Thyroid gland (tissue), 4 donors: ENCODE data around the gene IRGC. TPM values are rescaled to one million over a fixed set of nuclear protein-coding genes. Genes with fewer than 3 reads are reported as not detected.

Source experiments
- DNase-seq, 2 donors: peaks; one replicate each; pipeline ENCODE4 v3.0.0-alpha.2; 2019
- H3K27ac ChIP-seq, 3 donors: fragments of 200-600 bp; sonication (generic); 1 replicate in 2 of 3; 2 replicates in 1 of 3; pipeline ENCODE4 v1.5.1; 2016 to 2019; ENCODE audit warnings: mild to moderate bottlenecking in 1 of 3, moderate library complexity in 1 of 3
- H3K27me3 ChIP-seq: fragments of 200-600 bp; sonication (generic); one replicate; pipeline ENCODE4 v1.5.1; 2019
- H3K36me3 ChIP-seq, 2 donors: fragments of 200-600 bp; sonication (generic); one replicate each; pipeline ENCODE4 v1.5.1; 2016 to 2019
- H3K4me1 ChIP-seq, 2 donors: fragments of 200-600 bp; sonication (generic); one replicate each; pipeline ENCODE4 v1.5.1; 2017 to 2019
- H3K4me3 ChIP-seq, 3 donors: fragments of 200-600 bp; sonication (generic); replicated peaks in 1 of 3; 1 replicate in 2 of 3; 2 replicates in 1 of 3; pipeline ENCODE4 v1.5.1; 2016; ENCODE audit warnings: mild to moderate bottlenecking in 1 of 3
- H3K9me3 ChIP-seq: fragments of 200-600 bp; sonication (generic); one replicate; pipeline ENCODE4 v1.5.1; 2017
- CTCF ChIP-seq, 6 experiments: fragments of 200-600 bp in 3 of 6; fragments of 450-650 bp in 3 of 6; sonication (generic) in 3 of 6; IDR thresholded peaks; one replicate each; pipeline ENCODE4 v1.5.1; 2016 to 2019; ENCODE audit warnings: antibody characterized with exemption in 6 of 6, mild to moderate bottlenecking in 2 of 6, inconsistent platforms in 1 of 6, moderate library complexity in 1 of 6
- POLR2A ChIP-seq, 2 donors: fragments of 450-650 bp; IDR thresholded peaks; one replicate each; pipeline ENCODE4 v1.6.1; 2017; ENCODE audit warnings: antibody characterized with exemption in 2 of 2, mild to moderate bottlenecking in 2 of 2, moderate library complexity in 1 of 2
- WGBS, 2 donors: methylation state at CpG; one replicate each; pipeline ENCODE4 v1.1.5; 2017; 5-methylcytosine and 5-hydroxymethylcytosine counted together
- intact Hi-C: fragments of 100-400 bp; cut with DNase I; formaldehyde crosslinking; loops from one replicate; pipeline ENCODE4 v1.15.1; 2023
- total RNA-seq, 4 donors: library from RNA; depleted of rRNA; stranded (reverse); fragments of >200 nt; gene quantifications; one replicate each; pipeline ENCODE4 v1.2.3, GENCODE V29; 2016

IRGC gene
- total RNA-seq, 4 donors from 2014 or later, result 1.1 TPM; not detected in 3

GRCh38 chr19:43683905-43684304 lies 32.0 kb upstream of the IRGC start:
- intact Hi-C loops, result no loop called here
- no peak for TF ChIP-seq CTCF (IDR thresholded peaks at IDR 0.05)
- TF ChIP-seq POLR2A (IDR thresholded peaks at IDR 0.05), result no peak
- no peaks in the 10 kb centered on the region for H3K9me3 ChIP-seq
- no peak for DNase-seq
- H3K36me3 ChIP-seq, result no peaks in the 10 kb centered on the region
- H3K27me3 ChIP-seq, result no peaks in the 10 kb centered on the region
- WGBS, 2 donors, result 83 to 96% methylated on average over 2 of the region's 2 CpGs
- no peak overlapping the region for H3K27ac ChIP-seq
- no peaks in the 10 kb centered on the region for H3K4me1 ChIP-seq
- H3K4me3 ChIP-seq, result no peak overlapping the region

DNA sequence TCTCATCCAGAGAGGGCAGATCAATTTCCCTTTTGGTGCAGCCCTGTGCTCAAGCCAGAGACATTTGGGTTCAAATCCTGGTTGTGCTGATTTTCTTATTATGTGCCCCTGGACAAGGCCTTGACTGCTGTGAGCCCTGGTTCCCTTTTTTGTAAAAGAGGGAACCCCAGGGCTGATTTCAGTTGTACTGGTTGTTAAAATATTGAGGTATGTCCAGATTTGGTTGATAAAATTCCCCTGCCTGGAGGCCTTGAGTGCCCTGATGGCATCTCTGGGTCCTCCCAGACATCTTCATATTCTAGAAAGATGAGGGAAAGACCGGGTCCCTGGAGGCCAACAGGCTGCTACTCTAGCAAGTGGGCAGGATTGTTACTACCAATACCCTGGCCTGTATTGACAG lies 31.6 kb upstream of the IRGC start:
- 80 to 85% methylated on average over 1 of the region's 1 CpG for WGBS, 2 donors
- no peak for DNase-seq
- intact Hi-C loops, result no loop called here
- TF ChIP-seq CTCF (IDR thresholded peaks at IDR 0.05), result no peak
- TF ChIP-seq POLR2A (IDR thresholded peaks at IDR 0.05), result no peak
- no peaks in the 10 kb centered on the region for H3K36me3 ChIP-seq
- no peaks in the 10 kb centered on the region for H3K27me3 ChIP-seq
- H3K4me3 ChIP-seq, result no peak overlapping the region
- no peaks in the 10 kb centered on the region for H3K9me3 ChIP-seq
- no peak overlapping the region for H3K27ac ChIP-seq
- H3K4me1 ChIP-seq, result no peaks in the 10 kb centered on the region

- Histone ChIP-seq H3K27ac (no peak overlapping the region), H3K4me3 (no peak overlapping the region), H3K36me3 (no peaks in the 10 kb centered on the region), H3K9me3 (no peaks in the 10 kb centered on the region), H3K27me3 (no peaks in the 10 kb centered on the region), H3K4me1 (no peaks in the 10 kb centered on the region)
- 30 to 33% methylated on average over 1 of the region's 1 CpG for WGBS, 2 donors
- intact Hi-C loops, result no loop called here
- no peak for DNase-seq
- TF ChIP-seq POLR2A (IDR thresholded peaks at IDR 0.05) (no peak), CTCF (IDR thresholded peaks at IDR 0.05) (no peak)
Measured at GRCh38 chr19:43687660-43687997, 28.2 kb upstream of the IRGC start.

DNA sequence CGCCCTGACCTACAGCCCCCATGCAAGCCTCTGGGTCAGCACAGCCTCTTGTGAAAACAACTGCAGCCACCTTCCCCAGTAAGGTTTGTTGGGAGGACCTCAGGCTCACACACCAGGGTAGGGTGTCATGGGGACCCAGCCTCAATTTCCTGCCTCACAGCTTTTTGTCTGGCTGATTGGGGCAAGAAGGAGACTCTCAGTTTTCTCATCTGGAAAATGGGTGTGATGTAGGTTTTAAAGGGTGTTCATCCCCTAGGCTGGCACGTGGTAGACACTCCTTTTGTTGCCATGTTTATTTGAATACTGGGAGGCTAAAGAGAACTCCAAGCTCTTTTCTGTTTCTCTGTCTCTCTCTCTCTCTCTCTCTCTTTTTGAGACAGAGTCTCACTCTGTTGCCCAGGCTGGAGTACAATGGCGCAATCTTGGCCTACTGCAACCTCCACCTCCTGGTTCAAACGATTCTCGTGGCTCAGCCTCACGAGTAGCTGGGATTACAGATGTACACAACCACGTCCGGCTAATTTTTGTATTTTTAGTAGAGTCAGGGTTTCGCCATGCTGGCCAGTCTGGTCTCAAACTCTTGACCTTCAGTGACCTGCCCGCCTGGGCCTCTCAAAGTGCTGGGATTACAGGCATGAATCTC lies 27.7 kb upstream of the IRGC start:
- H3K4me1 ChIP-seq, result no peaks in the 10 kb centered on the region
- WGBS, 2 donors, result 72 to 75% methylated on average over 10 of the region's 10 CpGs
- H3K36me3 ChIP-seq, result no peaks in the 10 kb centered on the region
- no peaks in the 10 kb centered on the region for H3K27me3 ChIP-seq
- no peak overlapping the region for H3K4me3 ChIP-seq
- no peak for DNase-seq
- H3K9me3 ChIP-seq, result no peaks in the 10 kb centered on the region
- no peak for TF ChIP-seq CTCF (IDR thresholded peaks at IDR 0.05)
- no peak for TF ChIP-seq POLR2A (IDR thresholded peaks at IDR 0.05)
- intact Hi-C loops, result no loop called here
- no peak overlapping the region for H3K27ac ChIP-seq

GRCh38 chr19:43690444-43690843 lies 25.4 kb upstream of the IRGC start:
- TF ChIP-seq CTCF (IDR thresholded peaks at IDR 0.05) (no peak), POLR2A (IDR thresholded peaks at IDR 0.05) (no peak)
- H3K9me3 ChIP-seq, result no peaks in the 10 kb centered on the region
- WGBS, 2 donors, result 55 to 64% methylated on average over 3 of the region's 3 CpGs
- H3K4me3 ChIP-seq, result no peak overlapping the region
- no peaks in the 10 kb centered on the region for H3K4me1 ChIP-seq
- H3K36me3 ChIP-seq, result no peaks in the 10 kb centered on the region
- no peak overlapping the region for H3K27ac ChIP-seq
- DNase-seq, result no peak
- intact Hi-C loops, result no loop called here
- H3K27me3 ChIP-seq, result no peaks in the 10 kb centered on the region
